COLO829 (cell line): ENCODE results near the gene TUBA1C.
"Not testable (repeated sequence)": the region's sequence is repeated elsewhere in the genome, so short reads cannot be mapped to it uniquely, and the experiment has no call there.

ENCODE experiments used
- DNase-seq: peaks from one replicate; pipeline ENCODE4 v3.0.0; 2012; ENCODE audit warnings: low spot score

Gene TUBA1C

GRCh38 chr12:49264873-49265792 is at the start of gene TUBA1C:
TSS of gene TUBA1C (plus strand) at chr12:49265082. CDS start at chr12:49265182, 100 bp downstream.
- DNase-seq = peak; percentile 91

GRCh38 chr12:49219417-49220026 is 45.4 kb upstream of the TUBA1C start:
- DNase-seq = no peak

- no peak for DNase-seq
Observed at GRCh38 chr12:49220972-49221371, 43.9 kb upstream of the TUBA1C start.

- DNase-seq = no peak
Observed at GRCh38 chr12:49223122-49223521, 41.8 kb upstream of the TUBA1C start.

- no peak for DNase-seq
Observed at GRCh38 chr12:49223590-49224369, 41.1 kb upstream of the TUBA1C start.

GRCh38 chr12:49225576-49226166 is 39.2 kb upstream of the TUBA1C start:
- no peak for DNase-seq

- no peak for DNase-seq
Observed at GRCh38 chr12:49227713-49228112, 37.2 kb upstream of the TUBA1C start.

GRCh38 chr12:49228653-49229052 is 36.2 kb upstream of the TUBA1C start:
- no peak for DNase-seq

GRCh38 chr12:49230176-49230804 is 34.6 kb upstream of the TUBA1C start:
- DNase-seq = no peak

- DNase-seq = no peak
Observed at GRCh38 chr12:49230805-49231194, 34.1 kb upstream of the TUBA1C start.

- DNase-seq = no peak
Observed at GRCh38 chr12:49231878-49232655, 32.8 kb upstream of the TUBA1C start.

- DNase-seq = no peak
Observed at GRCh38 chr12:49232940-49233841, 31.7 kb upstream of the TUBA1C start.

- no peak for DNase-seq
Observed at GRCh38 chr12:49233842-49234526, 30.9 kb upstream of the TUBA1C start.

- no peak for DNase-seq
Observed at GRCh38 chr12:49236423-49236822, 28.5 kb upstream of the TUBA1C start.

- DNase-seq = no peak
Observed at GRCh38 chr12:49243631-49244030, 21.3 kb upstream of the TUBA1C start.

- DNase-seq = no peak
Observed at GRCh38 chr12:49244176-49244575, 20.7 kb upstream of the TUBA1C start.

GRCh38 chr12:49251357-49251756 is 13.5 kb upstream of the TUBA1C start:
- no peak for DNase-seq

- no peak for DNase-seq
Observed at GRCh38 chr12:49253033-49253623, 11.8 kb upstream of the TUBA1C start.

- DNase-seq = not testable (repeated sequence)
Observed at GRCh38 chr12:49255456-49255855, 9.4 kb upstream of the TUBA1C start.
